ENCODE measurements around the gene IBA57.
"Not testable (repeated sequence)": the region's sequence is repeated elsewhere in the genome, so short reads cannot be mapped to it uniquely, and the experiment has no call there.

The IBA57 gene

GRCh38 chr1:228224198-228225164, 58.9 kb downstream of the IBA57 start:
- TF ChIP-seq CTCF (conservative IDR thresholded peaks at IDR 0.05), result no peak
- no peak overlapping the region for H3K27ac ChIP-seq

- TF ChIP-seq CTCF (conservative IDR thresholded peaks at IDR 0.05), result no peak
- H3K27ac ChIP-seq, result no peak overlapping the region
These were observed 59.6 kb downstream of the IBA57 start for GRCh38 chr1:228225165-228225710.

- TF ChIP-seq CTCF (conservative IDR thresholded peaks at IDR 0.05), result no peak
- no peak overlapping the region for H3K27ac ChIP-seq
These were observed 60.1 kb downstream of the IBA57 start for GRCh38 chr1:228225740-228226139.

GRCh38 chr1:228226141-228226874, 60.7 kb downstream of the IBA57 start:
- H3K27ac ChIP-seq, result no peak overlapping the region
- TF ChIP-seq CTCF (conservative IDR thresholded peaks at IDR 0.05), result no peak

GRCh38 chr1:228226956-228227791, 61.6 kb downstream of the IBA57 start:
- TF ChIP-seq CTCF (conservative IDR thresholded peaks at IDR 0.05), result no peak
- H3K27ac ChIP-seq, result no peak overlapping the region

GRCh38 chr1:228228147-228228546, 62.5 kb downstream of the IBA57 start:
- H3K27ac ChIP-seq, result not testable (repeated sequence)

GRCh38 chr1:228228601-228229074, 63.0 kb downstream of the IBA57 start:
- TF ChIP-seq CTCF (conservative IDR thresholded peaks at IDR 0.05), result no peak
- no peak overlapping the region for H3K27ac ChIP-seq
